PC-3 (cell line): ENCODE data around the gene PLSCR5. TPM values are rescaled to one million over a fixed set of nuclear protein-coding genes. Genes with fewer than 3 reads are reported as not detected.

Source experiments
- ATAC-seq: fragments of 200-7000 bp; cut with Tn5 transposase; 2 replicates; pipeline ENCODE4 v1.9.1; 2020; ENCODE audit warnings: mild to moderate bottlenecking, moderate library complexity
- BruUV-seq: library from RNA; stranded (reverse); fragments of 400-500 nt; replicated peaks from 2 replicates; lab custom pipeline; 2021; lab: Mats Ljungman, UMichigan
- CTCF ChIA-PET: fragments of 300-600 bp; sonication (Branson Sonifier 250); formaldehyde crosslinking; loops from one replicate; lab custom pipeline; 2022; ENCODE audit warnings: antibody characterized with exemption; lab: Charles Lee
- POLR2A ChIA-PET: fragments of 300-600 bp; sonication (Branson Sonifier 250); formaldehyde crosslinking; loops from one replicate; lab custom pipeline; 2022; ENCODE audit warnings: antibody characterized with exemption; ENCODE audit not compliant: unreplicated experiment; lab: Charles Lee
- DNase-seq: peaks from one replicate; pipeline ENCODE4 v3.0.0-alpha.2; 2015
- H2AFZ ChIP-seq: fragments of 300-600 bp; sonication (generic); 2 replicates; pipeline ENCODE4 v1.6.0; 2016; ENCODE audit warnings: antibody characterized with exemption, low read length
- H3F3A ChIP-seq: fragments of 300-600 bp; sonication (generic); one replicate; pipeline ENCODE4 v1.6.0; 2017; ENCODE audit warnings: antibody characterized with exemption, low read length, control low read depth, mild to moderate bottlenecking; ENCODE audit not compliant: unreplicated experiment
- H3K27ac ChIP-seq: fragments of 300-600 bp; sonication (generic); 2 replicates; pipeline ENCODE4 v1.5.1; 2016; ENCODE audit warnings: mild to moderate bottlenecking, low read length
- H3K27me3 ChIP-seq: fragments of 300-600 bp; sonication (generic); 2 replicates; pipeline ENCODE4 v1.6.1; 2016; ENCODE audit warnings: low read length, mixed read lengths
- H3K36me3 ChIP-seq: fragments of 300-600 bp; sonication (generic); 2 replicates; pipeline ENCODE4 v1.6.1; 2016; ENCODE audit warnings: low read depth, mixed run types, low read length, mixed read lengths
- H3K4me1 ChIP-seq: fragments of 300-600 bp; sonication (generic); 2 replicates; pipeline ENCODE4 v1.5.1; 2016; ENCODE audit warnings: low read length; ENCODE audit not compliant: insufficient read depth
- H3K4me2 ChIP-seq: fragments of 300-600 bp; sonication (generic); 2 replicates; pipeline ENCODE4 v1.6.0; 2016; ENCODE audit warnings: low read length
- H3K4me3 ChIP-seq: fragments of 300-600 bp; sonication (generic); 2 replicates; pipeline ENCODE4 v1.5.1; 2016; ENCODE audit warnings: mild to moderate bottlenecking, low read length, mixed read lengths
- H3K79me2 ChIP-seq: fragments of 300-600 bp; sonication (generic); 2 replicates; pipeline ENCODE4 v1.6.1; 2017; ENCODE audit warnings: low read length, mixed read lengths
- H3K9ac ChIP-seq: fragments of 300-600 bp; sonication (generic); 2 replicates; pipeline ENCODE4 v1.6.0; 2016; ENCODE audit warnings: mild to moderate bottlenecking, low read length
- H3K9me2 ChIP-seq: fragments of 300-600 bp; sonication (generic); replicated peaks from 2 replicates; pipeline ENCODE4 v1.6.1; 2016; ENCODE audit warnings: mixed run types, low read length, mixed read lengths
- H3K9me3 ChIP-seq: fragments of 300-600 bp; sonication (generic); 2 replicates; pipeline ENCODE4 v1.6.1; 2016; ENCODE audit warnings: low read length, mixed read lengths
- H4K20me1 ChIP-seq: fragments of 300-600 bp; sonication (generic); 2 replicates; pipeline ENCODE4 v1.6.1; 2016; ENCODE audit warnings: low read length, mixed read lengths
- CTCF ChIP-seq: fragments of 300-600 bp; sonication (generic); conservative IDR thresholded peaks from 2 replicates; pipeline ENCODE4 v1.5.1; 2017; ENCODE audit warnings: antibody characterized with exemption, low read depth, mild to moderate bottlenecking, low read length
- EZH2 ChIP-seq: fragments of 300-600 bp; sonication (generic); IDR thresholded peaks from one replicate; pipeline ENCODE4 v1.6.1; 2017; ENCODE audit warnings: antibody characterized with exemption, mild to moderate bottlenecking, low read length; ENCODE audit not compliant: unreplicated experiment
- EZH2phosphoT487 ChIP-seq: fragments of 300-600 bp; sonication (generic); IDR thresholded peaks from 2 replicates; pipeline ENCODE4 v1.6.1; 2018; ENCODE audit warnings: mild to moderate bottlenecking, antibody characterized with exemption, low read length, borderline replicate concordance
- intact Hi-C: fragments of 100-400 bp; cut with micrococcal nuclease; formaldehyde crosslinking; loops from 2 replicates; pipeline ENCODE4 v1.9.0; 2023
- total RNA-seq: library from RNA; depleted of rRNA; stranded (reverse); fragments of >200 nt; gene quantifications from 2 replicates; pipeline ENCODE4 v1.2.3, GENCODE V29; 2014

The PLSCR5 gene
- total RNA-seq, 1 experiment from 2014 or later = not detected

DNA sequence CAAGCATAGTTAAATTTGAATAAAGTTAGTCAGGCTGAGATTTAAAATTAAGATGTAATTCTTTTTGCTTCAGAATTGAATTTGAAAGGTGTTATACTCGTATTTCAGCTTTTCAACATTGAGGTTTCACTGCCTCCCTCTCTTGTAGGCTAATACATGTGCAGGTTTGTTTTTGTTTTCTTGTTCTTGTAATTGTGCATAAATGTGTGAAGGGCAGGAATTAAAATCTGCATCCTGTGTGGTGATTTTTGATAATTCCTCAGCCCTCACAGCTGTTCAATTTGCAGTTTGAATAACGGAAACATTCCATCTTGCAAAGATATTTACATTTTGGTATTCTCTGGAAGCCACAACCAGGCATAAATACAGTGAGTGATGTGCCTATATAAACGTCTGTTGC is 35.8 kb downstream of the PLSCR5 start:
- H2AFZ ChIP-seq = no peak overlapping the region
- H3K9me3 ChIP-seq = no peaks in the 10 kb centered on the region
- no peak for TF ChIP-seq EZH2
- TF ChIP-seq EZH2phosphoT487 = no peak
- no peak for TF ChIP-seq CTCF
- no peak overlapping the region for H3K9ac ChIP-seq
- H3K4me2 ChIP-seq = no peak overlapping the region
- DNase-seq (no peak), ATAC-seq (no peak)
- H3K27ac ChIP-seq = no peak overlapping the region
- H3K4me3 ChIP-seq = no peak overlapping the region
- no peaks in the 10 kb centered on the region for H4K20me1 ChIP-seq
- no peaks in the 10 kb centered on the region for H3F3A ChIP-seq
- H3K36me3 ChIP-seq = no peaks in the 10 kb centered on the region
- no peaks in the 10 kb centered on the region for H3K79me2 ChIP-seq
- H3K27me3 ChIP-seq = no peaks in the 10 kb centered on the region
- no TSS peak for BruUV-seq
- intact Hi-C loops = no loop called here
- H3K9me2 ChIP-seq = no peaks in the 10 kb centered on the region
- POLR2A ChIA-PET = interaction anchor here (0.6 kb wide), 2 partner anchors 419 to 630 kb away, joined by 3 to 8 read pairs; no protein-coding TSS in a partner anchor
- CTCF ChIA-PET = no interaction called here
- H3K4me1 ChIP-seq = peaks cover 7% of the 10 kb centered on the region

GRCh38 chr3:146566138-146566537 is 39.0 kb downstream of the PLSCR5 start:
- H3K27me3 ChIP-seq = no peaks in the 10 kb centered on the region
- no peak overlapping the region for H3K4me2 ChIP-seq
- no peak for DNase-seq
- no peaks in the 10 kb centered on the region for H3K9me2 ChIP-seq
- H3K4me1 ChIP-seq = peaks cover 7% of the 10 kb centered on the region
- no peak overlapping the region for H3K27ac ChIP-seq
- no peak overlapping the region for H2AFZ ChIP-seq
- H3K36me3 ChIP-seq = no peaks in the 10 kb centered on the region
- H3K4me3 ChIP-seq = no peak overlapping the region
- ChIA-PET POLR2A (no interaction called here), CTCF (no interaction called here)
- TF ChIP-seq EZH2 = no peak
- no peaks in the 10 kb centered on the region for H3F3A ChIP-seq
- intact Hi-C loops = no loop called here
- no peaks in the 10 kb centered on the region for H4K20me1 ChIP-seq
- BruUV-seq = no TSS peak
- H3K9me3 ChIP-seq = no peaks in the 10 kb centered on the region
- ATAC-seq = no peak
- H3K79me2 ChIP-seq = no peaks in the 10 kb centered on the region
- no peak overlapping the region for H3K9ac ChIP-seq

DNA sequence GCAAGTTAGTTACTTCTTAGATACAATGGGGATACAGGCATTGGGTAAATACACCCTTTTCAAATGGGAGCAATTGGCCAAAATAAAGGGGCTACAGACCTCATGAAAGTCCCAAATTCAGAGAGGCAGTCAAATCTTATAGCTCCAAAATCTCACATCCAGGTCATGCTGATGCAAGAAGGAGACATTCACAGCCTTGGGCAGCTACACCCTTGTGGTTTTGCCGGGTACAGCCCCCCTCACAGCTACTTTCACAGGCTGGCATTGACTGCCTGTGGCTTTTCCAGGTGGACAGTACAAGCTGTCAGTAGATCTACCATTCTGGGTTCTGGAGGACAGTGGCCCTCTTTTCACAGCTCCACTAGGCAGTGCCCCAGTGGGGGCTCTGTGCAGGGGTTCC is 43.3 kb downstream of the PLSCR5 start:
- Histone ChIP-seq H3K9me2 (no peaks in the 10 kb centered on the region), H3K9ac (no peak overlapping the region), H3K79me2 (no peaks in the 10 kb centered on the region), H3K4me2 (no peak overlapping the region), H3K27ac (no peak overlapping the region), H3K4me1 (no peaks in the 10 kb centered on the region), H3F3A (no peaks in the 10 kb centered on the region), H4K20me1 (no peaks in the 10 kb centered on the region), H3K4me3 (no peak overlapping the region), H3K27me3 (no peaks in the 10 kb centered on the region), H3K36me3 (no peaks in the 10 kb centered on the region), H3K9me3 (no peaks in the 10 kb centered on the region), H2AFZ (no peak overlapping the region)
- no peak for DNase-seq
- CTCF ChIA-PET = no interaction called here
- no TSS peak for BruUV-seq
- TF ChIP-seq EZH2 (no peak), CTCF (no peak), EZH2phosphoT487 (no peak)
- POLR2A ChIA-PET = no interaction called here
- intact Hi-C loops = no loop called here
- ATAC-seq = no peak
